WTC11 (cell line): ENCODE data around the gene AUH. TPM values are rescaled to one million over a fixed set of nuclear protein-coding genes. Genes with fewer than 3 reads are reported as not detected.

ENCODE experiments used
- ATAC-seq: fragments of 200-7000 bp; cut with Tn5 transposase; 2 replicates; pipeline ENCODE4 v1.10.0; 2021; ENCODE audit warnings: mild to moderate bottlenecking, moderate library complexity
- CTCF ChIA-PET: fragments of 300-600 bp; sonication (Branson Sonifier 250); formaldehyde crosslinking; loops from one replicate; lab custom pipeline; 2021; ENCODE audit warnings: antibody characterized with exemption; lab: Charles Lee
- POLR2A ChIA-PET: fragments of 350-600 bp; sonication (Branson Sonifier 250); formaldehyde crosslinking; loops from one replicate; lab custom pipeline; 2021; ENCODE audit warnings: antibody characterized with exemption; lab: Charles Lee
- DNase-seq: peaks from one replicate; pipeline ENCODE4 v3.0.0; 2021; ENCODE audit warnings: low spot score
- H3K27ac Mint-ChIP-seq: 2 replicates; pipeline ENCODE4 v1.8.0; 2021; ENCODE audit warnings: mixed read lengths
- H3K27me3 Mint-ChIP-seq: 2 replicates; pipeline ENCODE4 v1.8.0; 2021; ENCODE audit warnings: low read depth, mild to moderate bottlenecking, moderate library complexity, mixed read lengths
- H3K36me3 Mint-ChIP-seq: 2 replicates; pipeline ENCODE4 v1.8.0; 2021; ENCODE audit warnings: mixed read lengths
- H3K4me1 Mint-ChIP-seq: 2 replicates; pipeline ENCODE4 v1.8.0; 2022; ENCODE audit warnings: mixed read lengths
- H3K4me3 Mint-ChIP-seq: 2 replicates; pipeline ENCODE4 v1.8.0; 2021; ENCODE audit warnings: mild to moderate bottlenecking, moderate library complexity, mixed read lengths
- H3K9me3 Mint-ChIP-seq: 2 replicates; pipeline ENCODE4 v1.8.0; 2021; ENCODE audit warnings: mixed read lengths
- ATF3 ChIP-seq: sonication (generic); formaldehyde crosslinking; conservative IDR thresholded peaks from 2 replicates; pipeline ENCODE4 v1.8.1; 2022; ENCODE audit warnings: mild to moderate bottlenecking, missing genetic modification reagents
- CREB1 ChIP-seq: sonication (generic); formaldehyde crosslinking; IDR thresholded peaks from 2 replicates; pipeline ENCODE4 v1.8.0; 2023; ENCODE audit warnings: mild to moderate bottlenecking, missing genetic modification reagents
- CREM ChIP-seq: sonication (generic); formaldehyde crosslinking; IDR thresholded peaks from 2 replicates; pipeline ENCODE4 v1.8.1; 2022; ENCODE audit warnings: mild to moderate bottlenecking, missing genetic modification reagents, moderate library complexity
- E2F5 ChIP-seq: sonication (generic); formaldehyde crosslinking; IDR thresholded peaks from 2 replicates; pipeline ENCODE4 v1.8.1; 2022; ENCODE audit warnings: mild to moderate bottlenecking, moderate library complexity, missing genetic modification reagents
- EMX1 ChIP-seq: fragments of 250-450 bp; sonication (Bioruptor Pico); IDR thresholded peaks from 2 replicates; pipeline ENCODE4 v1.8.0; 2021; ENCODE audit warnings: mild to moderate bottlenecking
- GTF2I ChIP-seq: fragments of 250-450 bp; sonication (Bioruptor Pico); conservative IDR thresholded peaks from 2 replicates; pipeline ENCODE4 v1.4.0; 2021; ENCODE audit warnings: mild to moderate bottlenecking
- MYBL2 ChIP-seq: sonication (generic); formaldehyde crosslinking; IDR thresholded peaks from 2 replicates; pipeline ENCODE4 v1.8.1; 2023; ENCODE audit warnings: mild to moderate bottlenecking, moderate library complexity, missing genetic modification reagents
- NFATC4 ChIP-seq: fragments of 250-450 bp; sonication (Bioruptor Pico); IDR thresholded peaks from 2 replicates; pipeline ENCODE4 v1.9.0; 2021; ENCODE audit warnings: mild to moderate bottlenecking
- NFYB ChIP-seq: sonication (generic); formaldehyde crosslinking; conservative IDR thresholded peaks from 2 replicates; pipeline ENCODE4 v1.8.0; 2022; ENCODE audit warnings: low read depth, missing genetic modification reagents
- NR2C2 ChIP-seq: sonication (generic); formaldehyde crosslinking; IDR thresholded peaks from 2 replicates; pipeline ENCODE4 v1.8.0; 2022; ENCODE audit warnings: mild to moderate bottlenecking, missing genetic modification reagents
- SMAD3 ChIP-seq: sonication (generic); formaldehyde crosslinking; IDR thresholded peaks from 2 replicates; pipeline ENCODE4 v1.8.0; 2022; ENCODE audit warnings: missing genetic modification reagents, mild to moderate bottlenecking, borderline replicate concordance
- SP1 ChIP-seq: sonication (generic); formaldehyde crosslinking; conservative IDR thresholded peaks from 2 replicates; pipeline ENCODE4 v1.8.1; 2022; ENCODE audit warnings: missing genetic modification reagents
- USF2 ChIP-seq: sonication (generic); formaldehyde crosslinking; IDR thresholded peaks from 2 replicates; pipeline ENCODE4 v1.8.1; 2023; ENCODE audit warnings: mild to moderate bottlenecking, missing genetic modification reagents, moderate library complexity
- ZBTB21 ChIP-seq: sonication (generic); formaldehyde crosslinking; IDR thresholded peaks from 2 replicates; pipeline ENCODE4 v1.8.1; 2023; ENCODE audit warnings: mild to moderate bottlenecking, missing genetic modification reagents, borderline replicate concordance
- ZNF121 ChIP-seq: sonication (generic); formaldehyde crosslinking; IDR thresholded peaks from 2 replicates; pipeline ENCODE4 v1.8.0; 2023; ENCODE audit warnings: missing genetic modification reagents
- ZNF281 ChIP-seq: sonication (generic); formaldehyde crosslinking; IDR thresholded peaks from 2 replicates; pipeline ENCODE4 v1.8.0; 2023; ENCODE audit warnings: mild to moderate bottlenecking, missing genetic modification reagents
- ZNF317 ChIP-seq: sonication (generic); formaldehyde crosslinking; IDR thresholded peaks from 2 replicates; pipeline ENCODE4 v1.8.1; 2023; ENCODE audit warnings: low read depth, mild to moderate bottlenecking, moderate library complexity, missing genetic modification reagents, borderline replicate concordance
- ZNF396 ChIP-seq: fragments of 250-450 bp; sonication (Bioruptor Pico); IDR thresholded peaks from 2 replicates; pipeline ENCODE4 v1.8.0; 2021; ENCODE audit warnings: mild to moderate bottlenecking, moderate library complexity, borderline replicate concordance
- ZNF416 ChIP-seq: fragments of 250-450 bp; sonication (Bioruptor Pico); IDR thresholded peaks from 2 replicates; pipeline ENCODE4 v1.9.0; 2021; ENCODE audit warnings: mild to moderate bottlenecking, inconsistent platforms
- total RNA-seq: library from RNA; stranded (reverse); gene quantifications from 3 replicates; pipeline ENCODE4 v1.2.3, GENCODE V29; 2021
- TF ChIP-seq, protein P1 (sequence below): fragments of 250-450 bp; sonication (Bioruptor Pico); IDR thresholded peaks from 2 replicates; pipeline ENCODE4 v1.9.0; 2021; ENCODE audit warnings: mild to moderate bottlenecking
- TF ChIP-seq, protein P2 (sequence below): sonication (generic); formaldehyde crosslinking; IDR thresholded peaks from 2 replicates; pipeline ENCODE4 v1.8.0; 2022; ENCODE audit warnings: mild to moderate bottlenecking, missing genetic modification reagents
- TF ChIP-seq, protein P3 (sequence below): sonication (generic); formaldehyde crosslinking; IDR thresholded peaks from 2 replicates; pipeline ENCODE4 v1.8.1; 2023; ENCODE audit warnings: mild to moderate bottlenecking, missing genetic modification reagents
- TF ChIP-seq, protein P4 (sequence below): sonication (generic); formaldehyde crosslinking; IDR thresholded peaks from 2 replicates; pipeline ENCODE4 v1.8.0; 2023; ENCODE audit warnings: missing genetic modification reagents

AUH gene
- total RNA-seq, 1 experiment from 2014 or later: 30.4 TPM

GRCh38 chr9:91348191-91348807 lies 13.4 kb downstream of the AUH start:
- Mint-ChIP-seq H3K4me3 (no peak overlapping the region), H3K36me3 (peaks cover 9% of the 10 kb centered on the region), H3K27ac (peak overlapping the region; percentile 88), H3K9me3 (no peaks in the 10 kb centered on the region), H3K4me1 (peaks cover 50% of the 10 kb centered on the region), H3K27me3 (no peaks in the 10 kb centered on the region)
- DNase-seq: no peak
- ATAC-seq: no peak
- ChIA-PET POLR2A (no interaction called here), CTCF (no interaction called here)
- TF ChIP-seq, protein P1, sequence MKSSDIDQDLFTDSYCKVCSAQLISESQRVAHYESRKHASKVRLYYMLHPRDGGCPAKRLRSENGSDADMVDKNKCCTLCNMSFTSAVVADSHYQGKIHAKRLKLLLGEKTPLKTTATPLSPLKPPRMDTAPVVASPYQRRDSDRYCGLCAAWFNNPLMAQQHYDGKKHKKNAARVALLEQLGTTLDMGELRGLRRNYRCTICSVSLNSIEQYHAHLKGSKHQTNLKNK (CRISPR knock-in tag): no peak
- TF ChIP-seq, protein P2, sequence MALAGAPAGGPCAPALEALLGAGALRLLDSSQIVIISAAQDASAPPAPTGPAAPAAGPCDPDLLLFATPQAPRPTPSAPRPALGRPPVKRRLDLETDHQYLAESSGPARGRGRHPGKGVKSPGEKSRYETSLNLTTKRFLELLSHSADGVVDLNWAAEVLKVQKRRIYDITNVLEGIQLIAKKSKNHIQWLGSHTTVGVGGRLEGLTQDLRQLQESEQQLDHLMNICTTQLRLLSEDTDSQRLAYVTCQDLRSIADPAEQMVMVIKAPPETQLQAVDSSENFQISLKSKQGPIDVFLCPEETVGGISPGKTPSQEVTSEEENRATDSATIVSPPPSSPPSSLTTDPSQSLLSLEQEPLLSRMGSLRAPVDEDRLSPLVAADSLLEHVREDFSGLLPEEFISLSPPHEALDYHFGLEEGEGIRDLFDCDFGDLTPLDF (CRISPR knock-in tag): no peak
- TF ChIP-seq, protein P3, sequence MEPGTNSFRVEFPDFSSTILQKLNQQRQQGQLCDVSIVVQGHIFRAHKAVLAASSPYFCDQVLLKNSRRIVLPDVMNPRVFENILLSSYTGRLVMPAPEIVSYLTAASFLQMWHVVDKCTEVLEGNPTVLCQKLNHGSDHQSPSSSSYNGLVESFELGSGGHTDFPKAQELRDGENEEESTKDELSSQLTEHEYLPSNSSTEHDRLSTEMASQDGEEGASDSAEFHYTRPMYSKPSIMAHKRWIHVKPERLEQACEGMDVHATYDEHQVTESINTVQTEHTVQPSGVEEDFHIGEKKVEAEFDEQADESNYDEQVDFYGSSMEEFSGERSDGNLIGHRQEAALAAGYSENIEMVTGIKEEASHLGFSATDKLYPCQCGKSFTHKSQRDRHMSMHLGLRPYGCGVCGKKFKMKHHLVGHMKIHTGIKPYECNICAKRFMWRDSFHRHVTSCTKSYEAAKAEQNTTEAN (CRISPR knock-in tag): no peak
- TF ChIP-seq ZBTB21 (CRISPR knock-in tag): no peak
- TF ChIP-seq ZNF396 (CRISPR knock-in tag): no peak
- TF ChIP-seq EMX1 (CRISPR knock-in tag): no peak
- no peak for TF ChIP-seq ATF3 (CRISPR knock-in tag)
- TF ChIP-seq CREB1 (CRISPR knock-in tag): no peak
- no peak for TF ChIP-seq MYBL2 (CRISPR knock-in tag)
- TF ChIP-seq ZNF281 (CRISPR knock-in tag): no peak
- TF ChIP-seq NFYB (CRISPR knock-in tag): no peak
- TF ChIP-seq GTF2I (CRISPR knock-in tag): no peak
- TF ChIP-seq ZNF317 (CRISPR knock-in tag): no peak

- DNase-seq (no peak), ATAC-seq (no peak)
- ChIA-PET POLR2A (interaction anchor here (1.9 kb wide), 1 partner anchor 14 kb away, joined by 4 read pairs; no protein-coding TSS in a partner anchor), CTCF (interaction anchor here (0.6 to 2.3 kb wide), 3 partner anchors 78 to 432 kb away, joined by 3 to 14 read pairs (median 3); no protein-coding TSS in a partner anchor)
- H3K4me1 Mint-ChIP-seq: peaks cover 54% of the 10 kb centered on the region
- peaks cover 13% of the 10 kb centered on the region for H3K36me3 Mint-ChIP-seq
- peaks cover 6% of the 10 kb centered on the region for H3K9me3 Mint-ChIP-seq
- no peak overlapping the region for H3K4me3 Mint-ChIP-seq
- no peaks in the 10 kb centered on the region for H3K27me3 Mint-ChIP-seq
- H3K27ac Mint-ChIP-seq: peak overlapping the region; percentile 14; the same call in 1 of the 2 replicates
- TF ChIP-seq NFATC4 (CRISPR knock-in tag) (no peak), NR2C2 (CRISPR knock-in tag) (no peak), USF2 (CRISPR knock-in tag) (no peak), CREM (no peak), SP1 (CRISPR knock-in tag) (no peak), SMAD3 (CRISPR knock-in tag) (no peak), EMX1 (CRISPR knock-in tag) (no peak), ZNF416 (CRISPR knock-in tag) (no peak), E2F5 (CRISPR knock-in tag) (no peak), ZNF281 (CRISPR knock-in tag) (no peak), ZNF121 (CRISPR knock-in tag) (no peak)
- TF ChIP-seq, protein P4, sequence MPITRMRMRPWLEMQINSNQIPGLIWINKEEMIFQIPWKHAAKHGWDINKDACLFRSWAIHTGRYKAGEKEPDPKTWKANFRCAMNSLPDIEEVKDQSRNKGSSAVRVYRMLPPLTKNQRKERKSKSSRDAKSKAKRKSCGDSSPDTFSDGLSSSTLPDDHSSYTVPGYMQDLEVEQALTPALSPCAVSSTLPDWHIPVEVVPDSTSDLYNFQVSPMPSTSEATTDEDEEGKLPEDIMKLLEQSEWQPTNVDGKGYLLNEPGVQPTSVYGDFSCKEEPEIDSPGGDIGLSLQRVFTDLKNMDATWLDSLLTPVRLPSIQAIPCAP: no peak
These were observed 14.3 kb downstream of the AUH start for GRCh38 chr9:91347377-91347776.
